ENCODE measurements around the gene DOCK2.

DNA sequence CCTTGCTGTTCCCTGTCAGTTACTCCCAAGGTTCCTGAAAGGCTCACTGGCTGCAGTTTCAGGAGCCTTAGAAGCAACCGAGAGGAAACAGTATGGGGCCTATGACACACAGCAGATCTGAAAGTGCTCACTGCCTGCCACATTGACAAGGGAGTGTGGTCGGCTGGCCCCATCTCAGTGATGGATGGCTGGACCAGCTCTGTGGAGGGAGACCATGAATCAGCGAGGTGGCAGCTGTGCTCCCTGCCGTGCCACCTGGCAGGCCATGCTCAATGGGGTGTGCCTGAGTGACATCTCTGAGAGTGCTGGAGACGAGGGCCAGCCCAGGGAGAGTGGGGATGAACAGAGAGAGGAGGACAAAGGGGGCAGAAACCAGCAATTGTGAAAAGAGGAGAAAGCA, 49.1 kb downstream of the DOCK2 start:
- TF ChIP-seq, protein P1, sequence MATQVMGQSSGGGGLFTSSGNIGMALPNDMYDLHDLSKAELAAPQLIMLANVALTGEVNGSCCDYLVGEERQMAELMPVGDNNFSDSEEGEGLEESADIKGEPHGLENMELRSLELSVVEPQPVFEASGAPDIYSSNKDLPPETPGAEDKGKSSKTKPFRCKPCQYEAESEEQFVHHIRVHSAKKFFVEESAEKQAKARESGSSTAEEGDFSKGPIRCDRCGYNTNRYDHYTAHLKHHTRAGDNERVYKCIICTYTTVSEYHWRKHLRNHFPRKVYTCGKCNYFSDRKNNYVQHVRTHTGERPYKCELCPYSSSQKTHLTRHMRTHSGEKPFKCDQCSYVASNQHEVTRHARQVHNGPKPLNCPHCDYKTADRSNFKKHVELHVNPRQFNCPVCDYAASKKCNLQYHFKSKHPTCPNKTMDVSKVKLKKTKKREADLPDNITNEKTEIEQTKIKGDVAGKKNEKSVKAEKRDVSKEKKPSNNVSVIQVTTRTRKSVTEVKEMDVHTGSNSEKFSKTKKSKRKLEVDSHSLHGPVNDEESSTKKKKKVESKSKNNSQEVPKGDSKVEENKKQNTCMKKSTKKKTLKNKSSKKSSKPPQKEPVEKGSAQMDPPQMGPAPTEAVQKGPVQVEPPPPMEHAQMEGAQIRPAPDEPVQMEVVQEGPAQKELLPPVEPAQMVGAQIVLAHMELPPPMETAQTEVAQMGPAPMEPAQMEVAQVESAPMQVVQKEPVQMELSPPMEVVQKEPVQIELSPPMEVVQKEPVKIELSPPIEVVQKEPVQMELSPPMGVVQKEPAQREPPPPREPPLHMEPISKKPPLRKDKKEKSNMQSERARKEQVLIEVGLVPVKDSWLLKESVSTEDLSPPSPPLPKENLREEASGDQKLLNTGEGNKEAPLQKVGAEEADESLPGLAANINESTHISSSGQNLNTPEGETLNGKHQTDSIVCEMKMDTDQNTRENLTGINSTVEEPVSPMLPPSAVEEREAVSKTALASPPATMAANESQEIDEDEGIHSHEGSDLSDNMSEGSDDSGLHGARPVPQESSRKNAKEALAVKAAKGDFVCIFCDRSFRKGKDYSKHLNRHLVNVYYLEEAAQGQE (IDR thresholded peaks at IDR 0.05; ENCODE audit: insufficient read depth in 1 of 2, low read depth in 2 of 2, low read length in 1 of 2), result no peak
- TF ChIP-seq, protein P2, sequence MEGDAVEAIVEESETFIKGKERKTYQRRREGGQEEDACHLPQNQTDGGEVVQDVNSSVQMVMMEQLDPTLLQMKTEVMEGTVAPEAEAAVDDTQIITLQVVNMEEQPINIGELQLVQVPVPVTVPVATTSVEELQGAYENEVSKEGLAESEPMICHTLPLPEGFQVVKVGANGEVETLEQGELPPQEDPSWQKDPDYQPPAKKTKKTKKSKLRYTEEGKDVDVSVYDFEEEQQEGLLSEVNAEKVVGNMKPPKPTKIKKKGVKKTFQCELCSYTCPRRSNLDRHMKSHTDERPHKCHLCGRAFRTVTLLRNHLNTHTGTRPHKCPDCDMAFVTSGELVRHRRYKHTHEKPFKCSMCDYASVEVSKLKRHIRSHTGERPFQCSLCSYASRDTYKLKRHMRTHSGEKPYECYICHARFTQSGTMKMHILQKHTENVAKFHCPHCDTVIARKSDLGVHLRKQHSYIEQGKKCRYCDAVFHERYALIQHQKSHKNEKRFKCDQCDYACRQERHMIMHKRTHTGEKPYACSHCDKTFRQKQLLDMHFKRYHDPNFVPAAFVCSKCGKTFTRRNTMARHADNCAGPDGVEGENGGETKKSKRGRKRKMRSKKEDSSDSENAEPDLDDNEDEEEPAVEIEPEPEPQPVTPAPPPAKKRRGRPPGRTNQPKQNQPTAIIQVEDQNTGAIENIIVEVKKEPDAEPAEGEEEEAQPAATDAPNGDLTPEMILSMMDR (IDR thresholded peaks at IDR 0.05), result no peak
- TF ChIP-seq POLR2AphosphoS5 (IDR thresholded peaks at IDR 0.05; ENCODE audit: low read depth, low read length), result no peak
- no peak for TF ChIP-seq SIN3A (IDR thresholded peaks at IDR 0.05; ENCODE audit: borderline replicate concordance, insufficient read depth, low read depth, low read length)
